GM18867 (cell line): ENCODE data around the gene USP19.

Experiments
- ATAC-seq: cut with Tn5 transposase; IDR thresholded peaks from one replicate; pipeline ENCODE4 v1.9.1; 2021; ENCODE audit warnings: mild to moderate bottlenecking, moderate library complexity; ENCODE audit not compliant: unreplicated experiment

The USP19 gene

GRCh38 chr3:49104052-49104426 is 16.6 kb downstream of the USP19 start:
- no peak for ATAC-seq

- no peak for ATAC-seq
These were observed 20.5 kb downstream of the USP19 start for GRCh38 chr3:49100046-49100615.

GRCh38 chr3:49098910-49099630 is 21.6 kb downstream of the USP19 start:
- ATAC-seq, result no peak

- ATAC-seq, result no peak
These were observed 22.2 kb downstream of the USP19 start for GRCh38 chr3:49098429-49098828.

- peak; percentile 72 for ATAC-seq
These were observed 26.5 kb downstream of the USP19 start, which contains the start of gene QRICH1 for GRCh38 chr3:49093853-49094767. Gene QRICH1, minus strand, starts transcription at chr3:49094071. Its CDS starts 17,054 bp downstream, at chr3:49077017.

GRCh38 chr3:49092938-49093852 is 27.4 kb downstream of the USP19 start:
- peak; percentile 37 for ATAC-seq

GRCh38 chr3:49081429-49081828 is 39.2 kb downstream of the USP19 start:
- ATAC-seq, result no peak

- no peak for ATAC-seq
These were observed 41.4 kb downstream of the USP19 start for GRCh38 chr3:49079270-49079669.

GRCh38 chr3:49076646-49077045 is 44.0 kb downstream of the USP19 start:
- no peak for ATAC-seq

GRCh38 chr3:49076116-49076515 is 44.5 kb downstream of the USP19 start:
- ATAC-seq, result no peak
